ENCODE measurements around the gene SLC5A5.
A peak's percentile ranks its signal among the peaks of the same experiment; 100 is the strongest.

SLC5A5 gene

GRCh38 chr19:17931532-17932191, 59.9 kb downstream of the SLC5A5 start:
- H3K4me1 ChIP-seq (ENCODE audit: insufficient read depth, low read length) = peaks cover 8% of the 10 kb centered on the region
- no peak overlapping the region for H2AFZ ChIP-seq (ENCODE audit: low read depth, low read length)
- no peak overlapping the region for H3K4me3 ChIP-seq (ENCODE audit: low read length)
- no peaks in the 10 kb centered on the region for H3K9me3 ChIP-seq (ENCODE audit: low read length)
- H3K36me3 ChIP-seq (ENCODE audit: insufficient read depth, low read length) = peaks cover 4% of the 10 kb centered on the region
- no peaks in the 10 kb centered on the region for H3K27me3 ChIP-seq (ENCODE audit: insufficient read depth, low read length)

- peaks cover 8% of the 10 kb centered on the region for H3K4me1 ChIP-seq (ENCODE audit: insufficient read depth, low read length)
- H3K9me3 ChIP-seq (ENCODE audit: low read length) = no peaks in the 10 kb centered on the region
- H2AFZ ChIP-seq (ENCODE audit: low read depth, low read length) = peak within 1 kb of the TSS; percentile 75
- no peaks in the 10 kb centered on the region for H3K27me3 ChIP-seq (ENCODE audit: insufficient read depth, low read length)
- peaks cover 4% of the 10 kb centered on the region for H3K36me3 ChIP-seq (ENCODE audit: insufficient read depth, low read length)
- H3K4me3 ChIP-seq (ENCODE audit: low read length) = peak within 1 kb of the TSS; percentile 78
Observed at GRCh38 chr19:17932485-17933338, 61.0 kb downstream of the SLC5A5 start, which contains the start of gene CCDC124. TSS of gene CCDC124 (plus strand) at chr19:17933015. CDS start at chr19:17936421, 3,406 bp downstream.

GRCh38 chr19:17933414-17934129, 61.8 kb downstream of the SLC5A5 start:
- Histone ChIP-seq H3K4me3 (ENCODE audit: low read length) (peak overlapping the region; percentile 78), H2AFZ (ENCODE audit: low read depth, low read length) (no peak overlapping the region), H3K4me1 (ENCODE audit: insufficient read depth, low read length) (peaks cover 8% of the 10 kb centered on the region), H3K9me3 (ENCODE audit: low read length) (no peaks in the 10 kb centered on the region), H3K36me3 (ENCODE audit: insufficient read depth, low read length) (peaks cover 5% of the 10 kb centered on the region), H3K27me3 (ENCODE audit: insufficient read depth, low read length) (no peaks in the 10 kb centered on the region)

GRCh38 chr19:17936379-17936778, 64.6 kb downstream of the SLC5A5 start:
- Histone ChIP-seq H3K27me3 (ENCODE audit: insufficient read depth, low read length) (no peaks in the 10 kb centered on the region), H3K9me3 (ENCODE audit: low read length) (no peaks in the 10 kb centered on the region), H2AFZ (ENCODE audit: low read depth, low read length) (no peak overlapping the region), H3K4me1 (ENCODE audit: insufficient read depth, low read length) (peaks cover 8% of the 10 kb centered on the region), H3K36me3 (ENCODE audit: insufficient read depth, low read length) (peaks cover 14% of the 10 kb centered on the region), H3K4me3 (ENCODE audit: low read length) (no peak overlapping the region)

- no peaks in the 10 kb centered on the region for H3K27me3 ChIP-seq (ENCODE audit: insufficient read depth, low read length)
Observed at GRCh38 chr19:17937371-17937900, 65.7 kb downstream of the SLC5A5 start.

GRCh38 chr19:17938092-17938845, 66.5 kb downstream of the SLC5A5 start:
- Histone ChIP-seq H3K4me3 (ENCODE audit: low read length) (no peak overlapping the region), H2AFZ (ENCODE audit: low read depth, low read length) (no peak overlapping the region), H3K27me3 (ENCODE audit: insufficient read depth, low read length) (no peaks in the 10 kb centered on the region), H3K36me3 (ENCODE audit: insufficient read depth, low read length) (peaks cover 24% of the 10 kb centered on the region), H3K9me3 (ENCODE audit: low read length) (no peaks in the 10 kb centered on the region), H3K4me1 (ENCODE audit: insufficient read depth, low read length) (peaks cover 7% of the 10 kb centered on the region)

More at GRCh38 chr19:17937371-17937900, 65.7 kb downstream of the SLC5A5 start:
- Histone ChIP-seq H3K9me3 (ENCODE audit: low read length) (no peaks in the 10 kb centered on the region), H3K4me3 (ENCODE audit: low read length) (no peak overlapping the region), H2AFZ (ENCODE audit: low read depth, low read length) (no peak overlapping the region), H3K36me3 (ENCODE audit: insufficient read depth, low read length) (peaks cover 21% of the 10 kb centered on the region), H3K4me1 (ENCODE audit: insufficient read depth, low read length) (peaks cover 8% of the 10 kb centered on the region)

GRCh38 chr19:17942181-17942580, 70.4 kb downstream of the SLC5A5 start:
- Histone ChIP-seq H3K9me3 (ENCODE audit: low read length) (no peaks in the 10 kb centered on the region), H2AFZ (ENCODE audit: low read depth, low read length) (no peak overlapping the region), H3K4me1 (ENCODE audit: insufficient read depth, low read length) (peaks cover 2% of the 10 kb centered on the region), H3K36me3 (ENCODE audit: insufficient read depth, low read length) (peaks cover 27% of the 10 kb centered on the region), H3K4me3 (ENCODE audit: low read length) (no peak overlapping the region), H3K27me3 (ENCODE audit: insufficient read depth, low read length) (no peaks in the 10 kb centered on the region)

GRCh38 chr19:17942582-17943273, 71.0 kb downstream of the SLC5A5 start:
- Histone ChIP-seq H3K4me3 (ENCODE audit: low read length) (no peak overlapping the region), H3K9me3 (ENCODE audit: low read length) (no peaks in the 10 kb centered on the region), H3K36me3 (ENCODE audit: insufficient read depth, low read length) (peaks cover 27% of the 10 kb centered on the region), H2AFZ (ENCODE audit: low read depth, low read length) (no peak overlapping the region), H3K4me1 (ENCODE audit: insufficient read depth, low read length) (peaks cover 6% of the 10 kb centered on the region), H3K27me3 (ENCODE audit: insufficient read depth, low read length) (no peaks in the 10 kb centered on the region)

GRCh38 chr19:17943274-17944221, 71.8 kb downstream of the SLC5A5 start:
- H3K9me3 ChIP-seq (ENCODE audit: low read length) = no peaks in the 10 kb centered on the region

GRCh38 chr19:17944301-17944700, 72.6 kb downstream of the SLC5A5 start:
- Histone ChIP-seq H3K9me3 (ENCODE audit: low read length) (no peaks in the 10 kb centered on the region), H2AFZ (ENCODE audit: low read depth, low read length) (no peak overlapping the region), H3K4me1 (ENCODE audit: insufficient read depth, low read length) (peaks cover 14% of the 10 kb centered on the region), H3K4me3 (ENCODE audit: low read length) (no peak overlapping the region), H3K27me3 (ENCODE audit: insufficient read depth, low read length) (no peaks in the 10 kb centered on the region), H3K36me3 (ENCODE audit: insufficient read depth, low read length) (peaks cover 22% of the 10 kb centered on the region)

More at GRCh38 chr19:17943274-17944221, 71.8 kb downstream of the SLC5A5 start:
- Histone ChIP-seq H3K4me1 (ENCODE audit: insufficient read depth, low read length) (peaks cover 7% of the 10 kb centered on the region), H3K27me3 (ENCODE audit: insufficient read depth, low read length) (no peaks in the 10 kb centered on the region), H3K4me3 (ENCODE audit: low read length) (no peak overlapping the region), H3K36me3 (ENCODE audit: insufficient read depth, low read length) (peaks cover 26% of the 10 kb centered on the region), H2AFZ (ENCODE audit: low read depth, low read length) (no peak overlapping the region)

Measured in neuron (in vitro differentiated cells).